Endothelial cell of umbilical vein (primary cell): ENCODE results near the gene MOB3A.

ENCODE experiments used
- FOS ChIP-seq: IDR thresholded peaks from 2 replicates; pipeline ENCODE4 v1.6.1; 2011; ENCODE audit warnings: mild to moderate bottlenecking, low read length, moderate library complexity, borderline replicate concordance; ENCODE audit not compliant: insufficient read depth
- POLR2A ChIP-seq: IDR thresholded peaks from 2 replicates; pipeline ENCODE4 v1.6.1; 2012; ENCODE audit warnings: low read depth, mild to moderate bottlenecking, control low read depth, low read length
- TF ChIP-seq, protein P1 (sequence below), 2 donors: IDR thresholded peaks; 1 replicate in 1 of 2; 2 replicates in 1 of 2; pipeline ENCODE4 v1.5.1; 2011; ENCODE audit warnings: low read length in 2 of 2, mild to moderate bottlenecking in 2 of 2, moderate library complexity in 2 of 2, control low read depth in 1 of 2, inconsistent platforms in 1 of 2, low read depth in 1 of 2; ENCODE audit not compliant: insufficient read depth in 1 of 2; ENCODE audit errors: extremely low read depth in 1 of 2
- TF ChIP-seq, protein P2 (sequence below): IDR thresholded peaks from 2 replicates; pipeline ENCODE4 v1.6.1; 2011; ENCODE audit not compliant: insufficient read depth, insufficient read length

DNA sequence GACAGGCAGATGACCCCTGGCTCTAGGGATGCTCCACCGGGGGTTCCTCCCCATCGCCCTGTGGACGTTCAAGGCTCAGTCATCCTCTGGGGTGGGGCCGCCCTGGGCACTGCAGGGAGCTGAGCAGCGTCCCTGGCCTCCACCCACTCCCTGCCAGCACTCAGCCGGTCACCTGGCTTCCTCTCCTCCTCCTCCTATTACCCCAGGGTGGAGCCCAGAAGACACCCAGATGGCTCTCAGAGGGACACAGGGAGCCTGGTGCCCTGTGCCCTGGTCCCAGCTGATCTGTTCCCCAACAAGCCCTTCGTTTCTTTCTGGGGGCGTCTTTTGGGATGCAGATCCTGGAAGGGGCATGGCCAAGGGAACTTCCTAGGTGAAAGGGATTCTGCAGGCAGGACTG, 41.4 kb downstream of the MOB3A start:
- TF ChIP-seq POLR2A (no peak), FOS (no peak)
- TF ChIP-seq, protein P1, sequence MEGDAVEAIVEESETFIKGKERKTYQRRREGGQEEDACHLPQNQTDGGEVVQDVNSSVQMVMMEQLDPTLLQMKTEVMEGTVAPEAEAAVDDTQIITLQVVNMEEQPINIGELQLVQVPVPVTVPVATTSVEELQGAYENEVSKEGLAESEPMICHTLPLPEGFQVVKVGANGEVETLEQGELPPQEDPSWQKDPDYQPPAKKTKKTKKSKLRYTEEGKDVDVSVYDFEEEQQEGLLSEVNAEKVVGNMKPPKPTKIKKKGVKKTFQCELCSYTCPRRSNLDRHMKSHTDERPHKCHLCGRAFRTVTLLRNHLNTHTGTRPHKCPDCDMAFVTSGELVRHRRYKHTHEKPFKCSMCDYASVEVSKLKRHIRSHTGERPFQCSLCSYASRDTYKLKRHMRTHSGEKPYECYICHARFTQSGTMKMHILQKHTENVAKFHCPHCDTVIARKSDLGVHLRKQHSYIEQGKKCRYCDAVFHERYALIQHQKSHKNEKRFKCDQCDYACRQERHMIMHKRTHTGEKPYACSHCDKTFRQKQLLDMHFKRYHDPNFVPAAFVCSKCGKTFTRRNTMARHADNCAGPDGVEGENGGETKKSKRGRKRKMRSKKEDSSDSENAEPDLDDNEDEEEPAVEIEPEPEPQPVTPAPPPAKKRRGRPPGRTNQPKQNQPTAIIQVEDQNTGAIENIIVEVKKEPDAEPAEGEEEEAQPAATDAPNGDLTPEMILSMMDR (IDR thresholded peaks at IDR 0.05; ENCODE audit: extremely low read depth in 1 of 2, insufficient read depth in 1 of 2, low read depth in 1 of 2, low read length in 2 of 2): no peak
- TF ChIP-seq, protein P2, sequence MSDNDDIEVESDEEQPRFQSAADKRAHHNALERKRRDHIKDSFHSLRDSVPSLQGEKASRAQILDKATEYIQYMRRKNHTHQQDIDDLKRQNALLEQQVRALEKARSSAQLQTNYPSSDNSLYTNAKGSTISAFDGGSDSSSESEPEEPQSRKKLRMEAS: no peak
